ENCODE data around the gene HLA-DRA.

DNA sequence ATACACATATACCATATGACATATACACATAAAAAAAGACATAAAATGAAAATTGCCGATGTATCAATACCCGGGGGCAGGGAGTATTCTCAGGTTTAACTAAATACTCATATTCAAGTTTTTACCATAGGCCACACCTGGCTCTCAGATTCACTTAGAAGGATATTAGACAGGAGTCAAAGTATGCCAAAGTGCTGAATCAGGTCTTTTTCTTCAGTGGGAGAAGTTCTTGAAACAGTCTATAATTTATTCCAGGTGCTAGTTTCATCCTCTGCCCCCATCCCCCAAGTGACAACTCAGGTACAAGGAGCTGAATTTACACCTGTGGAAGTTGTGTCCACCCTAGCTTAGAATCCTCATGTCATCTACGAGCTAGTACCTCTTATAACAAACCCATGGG is 8.5 kb upstream of the HLA-DRA start:
- TF ChIP-seq, protein P1, sequence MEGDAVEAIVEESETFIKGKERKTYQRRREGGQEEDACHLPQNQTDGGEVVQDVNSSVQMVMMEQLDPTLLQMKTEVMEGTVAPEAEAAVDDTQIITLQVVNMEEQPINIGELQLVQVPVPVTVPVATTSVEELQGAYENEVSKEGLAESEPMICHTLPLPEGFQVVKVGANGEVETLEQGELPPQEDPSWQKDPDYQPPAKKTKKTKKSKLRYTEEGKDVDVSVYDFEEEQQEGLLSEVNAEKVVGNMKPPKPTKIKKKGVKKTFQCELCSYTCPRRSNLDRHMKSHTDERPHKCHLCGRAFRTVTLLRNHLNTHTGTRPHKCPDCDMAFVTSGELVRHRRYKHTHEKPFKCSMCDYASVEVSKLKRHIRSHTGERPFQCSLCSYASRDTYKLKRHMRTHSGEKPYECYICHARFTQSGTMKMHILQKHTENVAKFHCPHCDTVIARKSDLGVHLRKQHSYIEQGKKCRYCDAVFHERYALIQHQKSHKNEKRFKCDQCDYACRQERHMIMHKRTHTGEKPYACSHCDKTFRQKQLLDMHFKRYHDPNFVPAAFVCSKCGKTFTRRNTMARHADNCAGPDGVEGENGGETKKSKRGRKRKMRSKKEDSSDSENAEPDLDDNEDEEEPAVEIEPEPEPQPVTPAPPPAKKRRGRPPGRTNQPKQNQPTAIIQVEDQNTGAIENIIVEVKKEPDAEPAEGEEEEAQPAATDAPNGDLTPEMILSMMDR (IDR thresholded peaks at IDR 0.05; ENCODE audit: poor library complexity, severe bottlenecking): no peak
- TF ChIP-seq POLR2AphosphoS5 (IDR thresholded peaks at IDR 0.05) (no peak), EP300 (conservative IDR thresholded peaks at IDR 0.05; ENCODE audit: poor library complexity, severe bottlenecking) (no peak), SMC3 (conservative IDR thresholded peaks at IDR 0.05; ENCODE audit: poor library complexity) (no peak), EZH2 (IDR thresholded peaks at IDR 0.05; ENCODE audit: borderline replicate concordance, insufficient read depth, low read length, poor library complexity, severe bottlenecking) (no peak)

Measured in neural cell (in vitro differentiated cells).